ENCODE data around the gene NKX2-3.

The NKX2-3 gene

GRCh38 chr10:99536338-99537085, 3.8 kb downstream of the NKX2-3 start:
- DNase-seq (ENCODE audit: low read depth): no peak
- no peak overlapping the region for H3K4me3 ChIP-seq (replicated peaks; ENCODE audit: low read depth, low read length)
- no peak for TF ChIP-seq CTCF (IDR thresholded peaks at IDR 0.05; ENCODE audit: low read length, missing control alignments)

GRCh38 chr10:99537086-99537988, 4.6 kb downstream of the NKX2-3 start:
- no peak for TF ChIP-seq CTCF (IDR thresholded peaks at IDR 0.05; ENCODE audit: low read length, missing control alignments)
- H3K4me3 ChIP-seq (replicated peaks; ENCODE audit: low read depth, low read length): no peak overlapping the region
- no peak for DNase-seq (ENCODE audit: low read depth)

- no peak for TF ChIP-seq CTCF (IDR thresholded peaks at IDR 0.05; ENCODE audit: low read length, missing control alignments)
- no peak for DNase-seq (ENCODE audit: low read depth)
- no peak overlapping the region for H3K4me3 ChIP-seq (replicated peaks; ENCODE audit: low read depth, low read length)
These were observed 5.5 kb downstream of the NKX2-3 start for GRCh38 chr10:99537989-99538917.

- H3K4me3 ChIP-seq (replicated peaks; ENCODE audit: low read depth, low read length): no peak overlapping the region
- no peak for DNase-seq (ENCODE audit: low read depth)
- no peak for TF ChIP-seq CTCF (IDR thresholded peaks at IDR 0.05; ENCODE audit: low read length, missing control alignments)
These were observed 6.4 kb downstream of the NKX2-3 start for GRCh38 chr10:99539120-99539519.

GRCh38 chr10:99539820-99540219, 7.1 kb downstream of the NKX2-3 start:
- no peak overlapping the region for H3K4me3 ChIP-seq (replicated peaks; ENCODE audit: low read depth, low read length)
- no peak for TF ChIP-seq CTCF (IDR thresholded peaks at IDR 0.05; ENCODE audit: low read length, missing control alignments)
- DNase-seq (ENCODE audit: low read depth): no peak

- TF ChIP-seq CTCF (IDR thresholded peaks at IDR 0.05; ENCODE audit: low read length, missing control alignments): no peak
- no peak for DNase-seq (ENCODE audit: low read depth)
- no peak overlapping the region for H3K4me3 ChIP-seq (replicated peaks; ENCODE audit: low read depth, low read length)
These were observed 7.5 kb downstream of the NKX2-3 start for GRCh38 chr10:99540306-99540656.

All from fibroblast of pulmonary artery (primary cell).